GM21515 (cell line): ENCODE data around the gene DAPL1.
"Not testable (repeated sequence)": the region's sequence is repeated elsewhere in the genome, so short reads cannot be mapped to it uniquely, and the experiment has no call there.

Experiments
- ATAC-seq: cut with Tn5 transposase; IDR thresholded peaks from one replicate; pipeline ENCODE4 v1.9.1; 2021; ENCODE audit not compliant: unreplicated experiment

DAPL1 gene

DNA sequence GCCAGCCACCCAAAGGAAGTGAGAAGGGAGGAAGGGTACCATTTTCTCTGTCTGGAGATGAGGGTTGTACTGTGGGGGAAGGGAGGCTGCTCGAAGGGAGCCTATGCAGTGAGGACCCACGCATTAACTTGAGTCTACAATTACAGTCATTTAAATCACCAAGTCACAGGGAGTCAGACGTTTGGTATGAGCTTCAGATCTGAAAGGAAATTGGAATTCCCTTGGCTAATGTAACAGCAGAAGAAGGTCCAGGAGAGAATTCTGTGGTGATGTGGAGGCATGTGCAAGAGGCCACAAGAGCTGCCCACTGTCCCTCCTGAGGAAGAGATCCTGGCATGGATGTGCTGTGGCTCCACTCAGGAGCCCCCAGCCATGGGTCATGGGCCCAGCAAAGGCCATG is 22.5 kb downstream of the DAPL1 start:
- ATAC-seq = no peak

- no peak for ATAC-seq
Observed at GRCh38 chr2:158818511-158818910, 23.4 kb downstream of the DAPL1 start.

- ATAC-seq = no peak
Observed at GRCh38 chr2:158822193-158822592, 27.1 kb downstream of the DAPL1 start.

DNA sequence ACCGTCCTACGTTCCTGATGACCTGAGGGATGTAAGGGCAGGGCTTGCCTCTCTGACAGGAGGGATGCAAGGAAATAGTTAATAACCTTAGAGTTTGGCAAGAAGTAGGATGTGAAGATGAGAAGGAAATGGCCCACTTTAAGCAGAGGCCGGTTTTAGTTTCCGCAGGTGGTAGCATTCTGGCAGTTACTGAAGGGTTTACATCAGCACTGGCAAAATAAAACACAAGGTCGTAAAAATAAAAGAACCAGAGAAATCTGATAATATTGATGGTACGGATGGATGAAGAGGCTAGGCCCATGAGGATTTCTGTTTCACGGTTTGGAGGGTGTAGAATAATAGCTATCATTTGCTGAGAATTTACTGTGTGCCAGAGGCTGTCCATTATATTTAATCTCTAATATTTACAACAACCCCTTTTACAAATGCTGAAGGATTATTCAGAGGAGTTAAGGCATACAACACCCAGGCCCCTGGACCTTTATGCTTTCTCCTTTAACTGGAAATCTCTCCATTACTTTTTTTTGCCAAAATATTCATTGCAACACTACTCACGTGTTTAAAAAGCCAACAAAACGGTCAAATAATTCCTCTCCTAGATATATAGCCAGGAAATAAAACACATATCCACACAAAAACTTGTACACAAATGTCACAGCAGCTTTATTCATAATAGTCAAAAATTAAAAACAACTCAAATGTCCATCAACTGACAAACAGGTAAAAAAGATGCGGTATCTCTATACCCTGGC is 28.5 kb downstream of the DAPL1 start:
- ATAC-seq = no peak

DNA sequence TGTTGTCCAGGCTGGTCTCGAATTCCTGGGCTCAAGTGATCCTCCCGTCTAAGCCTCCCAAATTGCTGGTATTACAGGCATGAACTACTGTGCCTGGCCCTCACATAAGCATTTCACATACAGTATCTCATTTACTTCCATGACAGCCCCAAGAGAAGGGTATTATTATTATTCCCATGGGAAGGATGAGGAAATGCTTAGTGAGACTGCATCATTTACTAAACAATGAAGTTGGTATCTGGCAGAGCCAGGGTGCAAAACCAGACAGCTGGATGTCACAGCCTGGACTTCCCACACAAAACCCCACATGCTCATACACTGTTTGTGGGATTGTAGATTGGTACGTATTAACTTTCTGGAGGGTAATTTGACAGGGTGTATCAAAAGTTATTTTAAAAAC is 29.9 kb downstream of the DAPL1 start:
- ATAC-seq = no peak

DNA sequence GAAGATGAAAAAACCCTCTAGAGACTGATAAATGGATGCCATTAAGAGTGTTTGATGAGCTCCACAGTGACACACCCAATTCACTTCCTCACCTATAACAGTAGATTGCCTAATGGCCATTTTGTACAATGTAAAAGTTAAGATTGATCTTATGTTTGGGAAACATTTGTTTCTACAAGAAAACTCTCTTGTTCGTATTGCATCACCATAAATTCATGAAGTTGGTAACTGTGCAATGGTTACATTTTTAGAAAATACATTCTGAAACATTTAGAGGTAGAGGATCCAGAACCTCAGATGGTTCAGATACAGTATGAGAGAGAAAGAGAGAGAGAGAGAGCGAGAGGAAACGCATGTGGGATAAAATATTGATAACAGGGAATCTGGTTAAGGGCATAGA is 31.8 kb downstream of the DAPL1 start:
- ATAC-seq = no peak

- ATAC-seq = no peak
Observed at GRCh38 chr2:158828378-158829164, 33.5 kb downstream of the DAPL1 start.

DNA sequence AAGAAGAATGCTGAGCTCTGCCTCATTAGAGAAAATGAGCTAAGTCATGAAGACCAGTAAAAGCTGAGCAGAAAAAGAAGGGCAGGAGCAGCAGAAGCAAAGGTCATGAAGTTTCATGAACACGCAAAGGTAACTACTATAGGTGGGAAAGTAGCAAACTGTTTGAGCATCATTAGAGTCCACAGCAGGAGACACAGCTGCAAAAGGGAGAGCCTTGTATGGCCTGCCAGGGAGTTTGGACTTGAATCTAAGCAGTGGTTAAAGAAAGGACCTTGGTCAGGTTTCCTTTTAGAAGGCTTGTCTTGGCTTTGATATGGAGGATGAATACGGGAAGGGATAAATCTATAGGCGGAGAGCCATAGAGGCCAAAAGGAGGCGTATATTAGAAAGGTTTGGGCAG is 34.0 kb downstream of the DAPL1 start:
- no peak for ATAC-seq

GRCh38 chr2:158830201-158830600 is 35.1 kb downstream of the DAPL1 start:
- no peak for ATAC-seq

- no peak for ATAC-seq
Observed at GRCh38 chr2:158835431-158835830, 40.3 kb downstream of the DAPL1 start.

DNA sequence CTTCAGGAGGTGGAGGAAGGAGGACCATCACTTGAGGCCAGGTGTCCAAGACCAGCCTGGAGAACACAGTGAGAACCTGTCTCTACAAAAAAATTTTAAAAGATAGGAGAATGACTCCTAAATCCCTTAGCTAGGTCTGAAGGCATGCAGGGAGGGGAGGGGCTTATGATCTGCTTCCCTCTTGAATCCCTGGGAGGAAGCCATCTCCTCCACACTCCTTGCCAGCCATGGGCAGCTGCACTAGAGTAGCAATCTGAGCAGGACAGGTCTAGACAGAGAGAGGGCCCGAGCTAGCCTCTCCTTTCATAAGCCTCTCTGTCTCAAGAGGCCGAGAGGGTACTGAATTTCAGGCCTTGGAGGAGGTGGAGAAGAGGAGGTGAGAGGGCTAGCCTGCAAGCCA is 42.5 kb downstream of the DAPL1 start:
- no peak for ATAC-seq

GRCh38 chr2:158841850-158842249 is 46.7 kb downstream of the DAPL1 start:
- no peak for ATAC-seq

DNA sequence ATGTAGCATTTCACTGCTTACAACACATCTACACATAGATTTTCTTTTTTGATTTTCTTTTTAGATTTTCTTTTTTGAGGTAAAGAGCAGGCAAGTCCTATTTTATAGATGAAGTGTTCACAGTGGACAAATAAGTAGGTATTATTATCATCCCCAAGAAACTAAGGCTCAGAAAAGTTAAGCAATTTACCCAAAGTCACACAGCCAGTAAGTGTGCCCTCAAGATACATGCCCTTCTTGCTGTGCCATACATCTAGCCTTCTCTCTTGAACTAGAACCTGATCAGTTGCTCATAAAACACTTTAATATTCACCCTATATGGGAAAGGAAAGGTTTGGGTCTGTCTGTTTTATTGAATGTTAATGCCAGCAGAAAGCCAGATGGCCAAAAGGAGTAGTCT is 50.3 kb downstream of the DAPL1 start:
- no peak for ATAC-seq

DNA sequence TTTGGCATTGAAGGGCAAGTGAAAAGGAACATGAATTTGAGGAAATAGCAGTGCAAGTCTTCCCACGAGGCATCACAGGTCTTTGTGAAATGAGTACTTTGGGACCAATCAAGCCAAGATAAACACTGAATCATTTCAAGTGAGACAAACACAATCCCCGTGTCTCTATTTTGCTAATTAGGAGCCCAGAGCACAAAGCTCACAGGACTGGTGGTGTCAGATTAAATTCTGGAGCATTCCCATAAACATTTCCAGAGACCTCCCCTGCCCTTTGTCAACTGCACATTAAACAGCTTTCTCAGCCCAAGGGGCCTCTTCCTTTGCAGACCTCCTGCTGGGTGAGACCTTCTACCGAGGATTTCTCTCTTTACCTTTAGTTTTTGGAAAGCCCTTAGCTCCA is 50.7 kb downstream of the DAPL1 start:
- no peak for ATAC-seq

DNA sequence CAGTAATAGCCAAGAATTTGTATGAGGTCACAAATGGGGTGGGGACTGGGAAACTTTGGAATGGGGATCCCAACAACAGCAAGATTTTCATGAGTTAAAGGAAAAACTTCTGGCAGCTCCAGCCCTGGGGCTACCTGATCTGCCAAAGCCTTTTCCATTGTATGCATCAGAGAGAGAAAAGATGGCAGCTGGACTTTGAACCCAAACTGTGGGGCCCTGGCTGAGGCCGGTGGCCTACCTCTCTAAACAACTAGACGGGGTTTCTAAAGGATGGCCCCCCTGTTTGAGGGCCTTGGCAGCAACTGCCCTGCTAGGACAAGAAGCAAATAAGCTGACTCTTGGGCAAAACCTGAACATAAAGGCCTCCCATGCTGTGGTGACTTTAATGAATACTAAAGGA is 52.4 kb downstream of the DAPL1 start:
- ATAC-seq = not testable (repeated sequence)

DNA sequence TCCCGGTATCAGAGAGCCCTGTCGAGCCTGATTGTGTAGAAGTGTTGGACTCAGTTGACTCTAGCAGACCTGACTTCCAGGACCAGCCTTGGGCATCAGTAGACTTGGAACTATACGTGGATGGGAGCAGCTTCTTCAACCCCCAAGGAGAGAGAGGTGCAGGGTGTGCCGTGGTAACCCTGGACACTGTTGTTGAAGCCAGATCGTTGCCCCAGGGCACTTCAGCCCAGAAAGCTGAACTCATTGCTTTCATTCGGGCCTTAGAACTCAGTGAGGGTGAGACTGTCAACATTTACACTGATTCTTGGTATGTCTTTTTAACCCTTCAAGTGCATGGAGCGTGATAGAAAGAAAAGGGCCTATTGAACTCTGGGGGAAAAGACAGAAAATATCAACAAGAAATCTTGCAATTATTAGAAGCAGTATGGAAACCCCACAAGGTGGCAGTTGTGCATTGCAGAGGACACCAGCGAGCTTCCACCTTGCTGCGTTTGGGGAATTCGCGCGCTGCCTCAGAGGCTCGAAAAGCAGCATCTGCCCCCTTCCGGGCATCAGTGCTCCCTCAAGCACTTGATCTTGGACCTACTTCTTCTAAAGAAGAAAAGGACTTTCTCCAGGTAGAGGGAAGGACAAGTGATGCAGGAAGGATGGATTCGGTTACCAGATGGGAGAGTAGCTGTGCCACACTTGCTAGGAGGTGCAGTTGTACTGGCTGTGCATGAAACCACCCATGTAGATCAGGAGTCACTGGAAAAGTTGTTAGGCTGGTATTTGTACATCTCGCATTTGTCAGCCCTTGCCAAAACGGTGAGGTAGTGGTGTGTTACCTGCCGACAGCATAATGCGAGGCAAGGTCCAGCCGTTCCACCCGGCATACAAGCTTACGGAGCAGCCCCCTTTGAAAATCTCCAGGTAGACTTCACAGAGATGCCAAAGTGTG is 53.2 kb downstream of the DAPL1 start:
- ATAC-seq = not testable (repeated sequence)

- ATAC-seq = not testable (repeated sequence)
Observed at GRCh38 chr2:158860179-158860578, 65.1 kb downstream of the DAPL1 start.

- ATAC-seq = not testable (repeated sequence)
Observed at GRCh38 chr2:158861626-158862025, 66.5 kb downstream of the DAPL1 start.

DNA sequence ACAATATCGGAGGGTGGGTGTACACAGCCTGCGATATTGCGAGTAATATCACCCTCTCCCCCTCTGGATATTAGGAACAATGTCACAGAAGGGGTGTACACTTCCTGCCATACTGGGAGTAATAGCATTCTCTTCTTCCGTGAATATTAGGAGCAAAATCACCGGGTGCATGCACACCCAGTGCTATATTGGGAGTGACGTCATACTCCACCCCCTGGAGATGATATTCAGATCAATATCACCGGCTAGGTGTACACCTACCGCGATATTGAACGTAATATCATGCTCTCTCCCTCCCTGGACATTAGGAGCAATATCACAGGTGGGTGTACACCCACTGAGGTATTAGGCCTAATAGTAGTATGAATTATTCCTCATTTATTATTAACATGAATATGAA is 70.4 kb downstream of the DAPL1 start:
- not testable (repeated sequence) for ATAC-seq
